Neuronal stem cell (in vitro differentiated cells): ENCODE results near the gene FES.
"Not testable (repeated sequence)": the region's sequence is repeated elsewhere in the genome, so short reads cannot be mapped to it uniquely, and the experiment has no call there.

Source experiments
- DNase-seq: peaks from one replicate; pipeline ENCODE4 v3.0.0-alpha.2; 2013; ENCODE audit warnings: low spot score
- H2AFZ ChIP-seq: one replicate; pipeline ENCODE4 v1.6.1; 2013; ENCODE audit warnings: mild to moderate bottlenecking, low read length, inconsistent platforms
- H2AK5ac ChIP-seq: 2 replicates; pipeline ENCODE4 v1.6.1; 2013; ENCODE audit warnings: low read depth, mild to moderate bottlenecking, inconsistent platforms, low read length, moderate library complexity, mixed read lengths
- H2BK120ac ChIP-seq: 2 replicates; pipeline ENCODE4 v1.6.1; 2013; ENCODE audit warnings: low read depth, mild to moderate bottlenecking, inconsistent platforms, low read length, moderate library complexity, mixed read lengths
- H2BK12ac ChIP-seq: one replicate; pipeline ENCODE4 v1.6.1; 2013; ENCODE audit warnings: low read length, inconsistent platforms
- H2BK15ac ChIP-seq: 2 replicates; pipeline ENCODE4 v1.6.1; 2013; ENCODE audit warnings: mild to moderate bottlenecking, low read length, inconsistent platforms, mixed read lengths
- H2BK5ac ChIP-seq: one replicate; pipeline ENCODE4 v1.6.1; 2013; ENCODE audit warnings: inconsistent platforms, mild to moderate bottlenecking, low read length, moderate library complexity
- H3K14ac ChIP-seq: one replicate; pipeline ENCODE4 v1.6.1; 2013; ENCODE audit warnings: low read length, inconsistent platforms
- H3K18ac ChIP-seq: 2 replicates; pipeline ENCODE4 v1.6.1; 2013; ENCODE audit warnings: low read length, inconsistent platforms
- H3K23ac ChIP-seq: 2 replicates; pipeline ENCODE4 v1.6.1; 2013; ENCODE audit warnings: low read depth, mild to moderate bottlenecking, mixed read lengths, low read length, inconsistent platforms; ENCODE audit not compliant: poor library complexity
- H3K27ac ChIP-seq: replicated peaks from 3 replicates; pipeline ENCODE4 v1.5.1; 2013; ENCODE audit warnings: low read length, inconsistent platforms
- H3K27me3 ChIP-seq, 3 experiments: 2 replicates each; pipeline ENCODE4 v1.6.1; 2013; ENCODE audit warnings: low read length in 3 of 3, mild to moderate bottlenecking in 2 of 3, inconsistent platforms in 1 of 3, low read depth in 1 of 3, mixed read lengths in 1 of 3, moderate library complexity in 1 of 3; ENCODE audit not compliant: control insufficient read depth in 3 of 3, insufficient read depth in 3 of 3
- H3K36me3 ChIP-seq, 2 donors: replicated peaks in 1 of 2; 2 replicates each; pipeline ENCODE4 v1.6.1; 2013; ENCODE audit warnings: low read length in 2 of 2; ENCODE audit not compliant: control insufficient read depth in 2 of 2, insufficient read depth in 2 of 2
- H3K4ac ChIP-seq: 2 replicates; pipeline ENCODE4 v1.6.1; 2013; ENCODE audit warnings: inconsistent platforms, mild to moderate bottlenecking, low read length, moderate library complexity
- H3K4me1 ChIP-seq, 2 donors: 1 replicate in 1 of 2; 2 replicates in 1 of 2; pipeline ENCODE4 v1.6.1; 2013; ENCODE audit warnings: low read length in 2 of 2, low read depth in 1 of 2; ENCODE audit not compliant: control insufficient read depth in 2 of 2, insufficient read depth in 1 of 2
- H3K4me2 ChIP-seq: one replicate; pipeline ENCODE4 v1.6.1; 2013; ENCODE audit warnings: mild to moderate bottlenecking, low read length, inconsistent platforms; ENCODE audit not compliant: insufficient read depth, poor library complexity, severe bottlenecking
- H3K4me3 ChIP-seq, 2 donors: 2 replicates each; pipeline ENCODE4 v1.5.1; 2013; ENCODE audit warnings: low read length in 2 of 2, mild to moderate bottlenecking in 2 of 2, inconsistent platforms in 1 of 2, moderate library complexity in 1 of 2
- H3K79me1 ChIP-seq: one replicate; pipeline ENCODE4 v1.6.1; 2013; ENCODE audit warnings: low read depth, mild to moderate bottlenecking, inconsistent platforms, low read length, moderate library complexity
- H3K9ac ChIP-seq: one replicate; pipeline ENCODE4 v1.6.1; 2013; ENCODE audit warnings: mild to moderate bottlenecking, low read depth, low read length, inconsistent platforms; ENCODE audit not compliant: poor library complexity
- H3K9me3 ChIP-seq, 2 donors: replicated peaks in 1 of 2; 2 replicates each; pipeline versions ENCODE3 to v1.6.1; 2013; ENCODE audit warnings: low read length in 2 of 2, mild to moderate bottlenecking in 2 of 2, inconsistent platforms in 1 of 2, low read depth in 1 of 2, mixed read lengths in 1 of 2, moderate library complexity in 1 of 2; ENCODE audit not compliant: control insufficient read depth in 2 of 2, insufficient read depth in 1 of 2
- H4K8ac ChIP-seq: one replicate; pipeline ENCODE4 v1.6.1; 2013; ENCODE audit warnings: low read depth, mild to moderate bottlenecking, inconsistent platforms, low read length, moderate library complexity
- H4K91ac ChIP-seq: one replicate; pipeline ENCODE4 v1.6.1; 2013; ENCODE audit warnings: low read length, low read depth, mild to moderate bottlenecking, inconsistent platforms; ENCODE audit not compliant: poor library complexity
- WGBS, 2 donors: extraction: QIAGEN DNeasy Blood & Tissue Kit; methylation state at CpG; one replicate each; pipeline ENCODE4 v1.1.7; 2013; ENCODE audit warnings: missing lambda C conversion rate in 2 of 2, mixed read lengths in 1 of 2; ENCODE audit not compliant: insufficient read length in 2 of 2, insufficient replicate concordance in 1 of 2; ENCODE audit errors: extremely low coverage in 2 of 2; 5-methylcytosine and 5-hydroxymethylcytosine counted together

The FES gene

DNA sequence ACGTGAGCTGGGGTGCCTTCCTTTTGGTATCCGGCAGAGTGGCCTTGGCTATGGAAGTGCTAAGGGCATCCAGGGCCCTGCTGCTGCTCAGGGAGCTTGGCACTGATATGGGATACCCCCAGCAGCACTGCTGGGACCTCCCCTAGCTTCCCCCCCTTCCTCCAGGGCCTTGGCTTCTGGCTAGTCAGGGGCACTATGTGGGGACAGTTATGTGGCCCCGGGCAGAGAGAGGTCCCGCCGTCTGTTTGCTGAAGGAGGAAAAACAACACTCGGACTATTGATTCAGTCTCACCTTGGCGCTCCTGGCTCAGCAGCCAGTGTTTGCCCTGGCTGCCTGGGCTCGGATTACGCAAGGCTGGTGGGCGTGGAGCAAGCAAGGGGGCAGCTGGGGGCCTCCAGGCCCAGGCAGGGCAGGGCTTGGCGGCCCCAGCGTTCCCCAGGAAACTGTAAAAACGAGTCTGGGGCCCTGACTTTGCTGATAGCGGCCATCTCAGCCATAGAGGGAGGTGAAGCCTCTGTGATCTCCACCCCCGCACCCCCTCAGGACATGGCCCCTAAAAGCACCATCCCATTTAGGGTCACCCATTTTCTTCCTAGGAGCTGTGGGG, 10.2 kb upstream of the FES start:
- no peak overlapping the region for H3K4me3 ChIP-seq
- H3K9ac ChIP-seq: no peak overlapping the region
- H3K36me3 ChIP-seq: peaks cover 14 to 21% of the 10 kb centered on the region in 2 donors
- H2BK5ac ChIP-seq: no peak overlapping the region
- WGBS, 2 donors: no CpG with 5 or more reads among the region's 15 CpGs
- no peaks in the 10 kb centered on the region for H3K27me3 ChIP-seq
- no peak overlapping the region for H3K4ac ChIP-seq
- H2BK12ac ChIP-seq: peak overlapping the region; percentile 0
- no peak overlapping the region for H4K91ac ChIP-seq
- peak overlapping the region; percentile 0 for H2AK5ac ChIP-seq
- no peaks in the 10 kb centered on the region for H3K9me3 ChIP-seq
- H3K23ac ChIP-seq: no peak overlapping the region
- H3K27ac ChIP-seq: no peak overlapping the region
- peaks cover 30 to 33% of the 10 kb centered on the region in 2 donors for H3K4me1 ChIP-seq
- no peak overlapping the region for H4K8ac ChIP-seq
- no peak for DNase-seq
- H3K4me2 ChIP-seq: no peak overlapping the region
- H3K14ac ChIP-seq: no peak overlapping the region
- H3K18ac ChIP-seq: no peak overlapping the region
- no peak overlapping the region for H2AFZ ChIP-seq
- no peak overlapping the region for H2BK120ac ChIP-seq
- H3K79me1 ChIP-seq: peaks cover 3% of the 10 kb centered on the region
- H2BK15ac ChIP-seq: peak overlapping the region; percentile 18

DNA sequence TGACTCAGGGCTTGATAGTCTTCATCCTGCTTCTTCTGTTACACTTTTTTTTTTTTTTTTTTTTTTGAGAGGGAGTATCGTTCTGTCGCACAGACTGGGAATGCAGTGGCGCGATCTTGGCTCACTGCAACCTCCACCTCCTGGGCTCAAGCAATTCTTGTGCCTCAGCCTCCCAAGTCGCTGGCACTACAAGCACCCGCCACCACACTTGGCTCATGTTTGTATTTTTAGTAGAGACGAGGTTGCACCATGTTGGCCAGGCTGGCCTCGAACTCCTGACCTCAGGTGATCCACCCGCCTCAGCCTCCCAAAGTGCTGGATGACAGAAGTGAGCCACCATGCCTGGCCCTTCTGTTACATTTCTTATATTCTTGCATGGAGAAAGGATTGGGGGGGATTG, 9.3 kb upstream of the FES start:
- H3K23ac ChIP-seq, H3K4me3 ChIP-seq, H2AFZ ChIP-seq, H3K4ac ChIP-seq, H3K27me3 ChIP-seq, H3K9ac ChIP-seq, H2BK12ac ChIP-seq, H2BK15ac ChIP-seq, H4K8ac ChIP-seq, H3K27ac ChIP-seq, H2BK5ac ChIP-seq, H3K9me3 ChIP-seq, H3K79me1 ChIP-seq, H3K4me2 ChIP-seq, H3K14ac ChIP-seq, H2BK120ac ChIP-seq, H2AK5ac ChIP-seq, DNase-seq, H4K91ac ChIP-seq, H3K18ac ChIP-seq: not testable (repeated sequence)
- no CpG with 5 or more reads among the region's 9 CpGs for WGBS, 2 donors
- peaks cover 18 to 29% of the 10 kb centered on the region in 2 donors for H3K36me3 ChIP-seq
- peaks cover 24% of the 10 kb centered on the region in 2 donors for H3K4me1 ChIP-seq

DNA sequence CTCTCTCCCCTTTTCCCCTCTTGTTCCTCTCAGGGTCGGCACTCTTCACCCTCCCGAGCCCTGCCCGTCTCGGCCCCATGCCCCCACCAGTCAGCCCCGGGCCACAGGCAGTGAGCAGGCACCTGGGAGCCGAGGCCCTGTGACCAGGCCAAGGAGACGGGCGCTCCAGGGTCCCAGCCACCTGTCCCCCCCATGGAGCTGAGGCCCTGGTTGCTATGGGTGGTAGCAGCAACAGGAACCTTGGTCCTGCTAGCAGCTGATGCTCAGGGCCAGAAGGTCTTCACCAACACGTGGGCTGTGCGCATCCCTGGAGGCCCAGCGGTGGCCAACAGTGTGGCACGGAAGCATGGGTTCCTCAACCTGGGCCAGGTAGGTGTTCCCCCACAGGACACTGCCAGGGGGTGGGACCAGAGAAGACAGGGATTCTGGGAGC, 8.7 kb upstream of the FES start:
- Histone ChIP-seq H2AFZ (no peak overlapping the region), H3K4ac (no peak overlapping the region), H2BK120ac (no peak overlapping the region), H2BK5ac (no peak overlapping the region), H3K27ac (no peak overlapping the region), H2BK12ac (no peak overlapping the region), H3K4me1 (peaks cover 21% of the 10 kb centered on the region in 2 donors), H3K4me3 (peak overlapping the region in 1 of 2 donors; percentile 29), H3K9ac (no peak overlapping the region), H3K14ac (peak overlapping the region; percentile 47), H3K36me3 (peaks cover 18 to 34% of the 10 kb centered on the region in 2 donors), H3K79me1 (peaks cover 3% of the 10 kb centered on the region), H3K4me2 (no peak overlapping the region), H4K8ac (no peak overlapping the region), H3K18ac (peak overlapping the region; percentile 71), H3K23ac (peak overlapping the region; percentile 78), H2BK15ac (peak overlapping the region; percentile 35), H3K9me3 (no peaks in the 10 kb centered on the region), H4K91ac (peak overlapping the region; percentile 47), H2AK5ac (peak overlapping the region; percentile 51), H3K27me3 (no peaks in the 10 kb centered on the region)
- no CpG with 5 or more reads among the region's 12 CpGs for WGBS, 2 donors
- no peak for DNase-seq

DNA sequence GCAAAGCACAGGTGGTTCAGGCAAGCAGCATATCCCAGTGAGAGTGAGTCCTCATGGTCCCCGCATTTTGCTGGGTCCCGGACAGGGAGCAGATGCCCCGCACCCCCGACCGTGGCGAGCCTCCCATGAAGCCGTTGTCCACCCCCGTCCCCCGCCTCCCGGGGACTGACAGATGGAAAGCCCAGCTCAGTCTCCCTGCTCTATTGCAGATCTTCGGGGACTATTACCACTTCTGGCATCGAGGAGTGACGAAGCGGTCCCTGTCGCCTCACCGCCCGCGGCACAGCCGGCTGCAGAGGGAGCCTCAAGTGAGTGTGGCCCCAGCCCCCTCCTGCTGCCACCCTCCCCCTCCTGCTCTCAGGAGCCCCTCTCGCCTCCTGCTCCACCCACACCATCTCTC, 8.3 kb upstream of the FES start:
- no peak overlapping the region for H4K91ac ChIP-seq
- H3K4ac ChIP-seq: no peak overlapping the region
- no CpG with 5 or more reads among the region's 20 CpGs for WGBS, 2 donors
- no peak overlapping the region for H3K4me2 ChIP-seq
- H2AK5ac ChIP-seq: no peak overlapping the region
- H4K8ac ChIP-seq: no peak overlapping the region
- H3K36me3 ChIP-seq: peaks cover 21 to 34% of the 10 kb centered on the region in 2 donors
- H3K9me3 ChIP-seq: no peaks in the 10 kb centered on the region
- H3K14ac ChIP-seq: peak overlapping the region; percentile 47
- H3K27ac ChIP-seq: no peak overlapping the region
- H3K4me1 ChIP-seq: peaks cover 21% of the 10 kb centered on the region in 2 donors
- H2BK12ac ChIP-seq: no peak overlapping the region
- H2BK15ac ChIP-seq: peak overlapping the region; percentile 35
- H2BK120ac ChIP-seq: no peak overlapping the region
- no peak overlapping the region for H2AFZ ChIP-seq
- no peak overlapping the region for H3K9ac ChIP-seq
- H3K79me1 ChIP-seq: peaks cover 3% of the 10 kb centered on the region
- peak overlapping the region in 1 of 2 donors; percentile 29 for H3K4me3 ChIP-seq
- H2BK5ac ChIP-seq: no peak overlapping the region
- H3K23ac ChIP-seq: no peak overlapping the region
- DNase-seq: no peak
- no peak overlapping the region for H3K18ac ChIP-seq
- H3K27me3 ChIP-seq: no peaks in the 10 kb centered on the region
